ENCODE measurements around the gene RNF113B.

RNF113B gene

DNA sequence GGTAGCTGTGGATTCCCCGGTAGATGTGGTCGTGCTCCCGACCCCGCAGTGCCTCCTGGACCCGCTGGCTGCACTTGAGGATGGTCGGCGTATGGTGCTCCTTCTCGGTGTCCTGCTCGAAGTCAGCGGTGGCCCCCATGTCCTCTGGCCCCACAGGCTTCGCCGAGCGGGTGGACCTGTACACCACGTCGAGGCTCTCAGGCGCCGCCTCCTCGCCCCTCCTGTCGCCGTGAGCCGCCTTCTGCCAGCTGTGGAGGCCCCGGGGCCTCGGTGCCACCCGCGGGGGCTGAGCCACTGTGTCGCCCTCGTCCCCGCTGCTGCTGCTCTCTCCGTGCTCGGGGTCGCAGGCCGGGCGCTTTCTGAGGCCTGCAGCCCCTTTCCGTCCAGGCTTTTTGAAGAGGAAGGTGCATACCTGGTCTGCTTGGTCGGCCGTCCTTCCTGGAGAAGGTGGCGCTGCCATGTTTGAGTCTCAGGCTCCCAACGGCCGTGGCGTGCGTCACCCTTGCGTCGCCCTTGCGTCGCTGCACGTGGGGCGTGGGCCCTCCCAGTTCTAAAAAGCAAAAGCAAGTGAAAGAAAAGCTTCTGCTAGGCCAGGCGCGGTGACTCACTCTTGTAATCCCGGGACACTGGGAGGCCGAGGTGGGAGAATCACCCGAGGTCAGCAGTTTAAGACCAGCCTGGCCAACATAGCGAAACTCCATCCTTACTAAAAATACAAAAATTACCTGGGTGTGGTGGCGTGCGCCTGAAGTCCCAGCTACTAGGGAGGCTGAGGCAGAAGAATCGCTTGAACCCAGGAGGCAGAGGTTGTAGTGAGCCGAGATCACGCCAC lies at the start of gene RNF113B:
TSS of gene RNF113B (minus strand) at position 493 of the 832 bp plus-strand sequence. CDS start at position 460, 33 bp downstream.
- no peak for DNase-seq

DNA sequence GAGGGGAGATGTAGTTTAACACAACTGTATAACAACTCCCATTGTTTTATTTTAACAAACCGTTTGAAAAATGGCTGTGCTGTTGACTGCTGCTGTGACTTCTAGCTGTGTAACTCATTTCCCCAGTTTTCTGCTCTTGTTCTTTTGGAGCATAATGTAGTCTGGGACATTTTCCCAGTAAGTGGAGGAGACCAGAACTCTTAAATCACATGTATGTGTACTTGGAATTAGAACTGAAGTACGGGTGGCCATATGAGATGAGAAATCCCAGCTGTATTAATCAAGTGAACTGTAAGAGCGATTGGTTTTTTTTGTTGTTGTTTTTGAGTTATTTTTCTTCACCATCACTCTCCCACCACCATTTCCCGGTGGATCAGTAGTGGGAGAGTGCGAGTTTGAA lies 49.4 kb upstream of the RNF113B start:
- no peak for DNase-seq

DNA sequence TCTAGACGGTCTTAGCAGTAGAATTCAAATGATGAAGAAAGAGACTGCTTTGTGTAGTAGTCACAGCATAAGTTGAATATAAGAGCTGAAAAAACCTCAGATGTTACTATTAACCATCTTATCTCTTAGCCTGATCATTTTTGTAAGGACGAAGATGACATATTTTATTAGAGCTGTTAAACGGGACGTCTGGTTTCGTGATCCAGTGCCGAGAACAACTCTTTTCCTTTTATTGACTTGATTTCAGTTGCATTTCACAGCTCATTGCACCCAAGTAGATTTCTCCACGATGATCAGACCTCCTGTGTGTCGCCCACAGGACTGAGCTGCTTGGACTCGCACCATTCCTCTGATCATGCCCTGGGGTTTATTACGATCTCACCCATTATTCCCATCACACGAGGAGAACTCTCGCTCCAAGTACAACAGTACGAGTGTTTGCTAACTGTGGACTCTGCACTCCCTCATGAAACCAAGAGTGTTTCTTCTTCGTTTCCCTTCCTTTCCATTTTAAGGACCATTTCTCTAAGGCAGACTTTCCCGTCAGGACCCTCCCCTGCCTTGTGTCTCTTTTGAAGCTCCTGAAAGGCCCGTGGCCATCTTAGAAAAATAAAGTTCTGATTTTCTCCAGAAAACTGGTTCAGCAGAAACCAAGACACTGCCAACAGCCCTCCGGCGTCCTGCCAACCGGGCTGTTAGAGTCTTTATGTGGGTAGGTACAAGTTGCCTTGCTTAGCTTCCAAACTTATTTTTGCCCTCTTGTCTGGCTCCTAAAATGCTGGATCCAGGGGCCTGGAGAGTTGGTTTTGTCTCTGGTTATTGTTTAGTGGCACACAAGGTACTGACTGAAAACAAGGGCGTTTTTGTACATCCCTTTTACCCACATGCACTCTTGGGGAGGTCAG lies 48.2 kb upstream of the RNF113B start:
- no peak for DNase-seq

DNA sequence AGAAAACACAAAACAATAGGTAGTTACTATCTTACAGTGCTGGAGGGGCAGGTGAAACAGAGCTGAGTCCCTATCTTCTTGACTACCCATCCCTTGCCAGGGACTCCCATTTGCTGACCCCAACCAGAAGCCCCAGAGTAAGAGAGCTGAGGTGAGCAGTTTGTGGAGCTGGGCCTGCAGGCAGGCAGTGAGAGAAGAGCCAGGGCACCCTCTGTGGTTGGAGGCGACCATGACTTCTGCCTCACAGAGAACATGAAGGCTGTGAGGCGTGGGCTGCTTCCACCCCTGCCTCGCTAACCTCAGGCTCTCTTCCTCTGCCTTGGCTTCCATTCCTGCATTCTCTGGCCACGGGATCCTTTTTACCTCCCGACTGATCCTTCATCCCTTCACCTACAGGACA lies 47.5 kb upstream of the RNF113B start:
- no peak for DNase-seq

DNA sequence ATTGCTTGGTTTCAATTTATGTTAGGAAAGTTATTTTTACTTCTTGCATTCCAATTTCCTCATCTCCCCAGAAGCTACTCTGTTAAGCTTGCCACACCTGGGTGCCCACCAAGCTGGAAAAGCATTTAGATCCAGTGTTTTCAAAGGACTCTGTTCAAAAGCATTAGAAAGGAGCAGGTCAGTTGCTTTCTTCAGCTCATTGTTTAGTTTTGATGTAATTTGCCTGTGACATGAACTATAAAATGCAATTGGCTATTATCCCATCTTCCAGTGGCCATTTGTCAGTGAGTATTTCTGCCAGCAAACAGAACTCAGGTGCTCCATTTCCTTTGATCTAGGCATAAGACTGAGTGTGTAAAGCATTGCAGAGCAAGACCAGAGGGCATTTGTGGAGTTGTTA lies 46.7 kb upstream of the RNF113B start:
- DNase-seq = no peak

DNA sequence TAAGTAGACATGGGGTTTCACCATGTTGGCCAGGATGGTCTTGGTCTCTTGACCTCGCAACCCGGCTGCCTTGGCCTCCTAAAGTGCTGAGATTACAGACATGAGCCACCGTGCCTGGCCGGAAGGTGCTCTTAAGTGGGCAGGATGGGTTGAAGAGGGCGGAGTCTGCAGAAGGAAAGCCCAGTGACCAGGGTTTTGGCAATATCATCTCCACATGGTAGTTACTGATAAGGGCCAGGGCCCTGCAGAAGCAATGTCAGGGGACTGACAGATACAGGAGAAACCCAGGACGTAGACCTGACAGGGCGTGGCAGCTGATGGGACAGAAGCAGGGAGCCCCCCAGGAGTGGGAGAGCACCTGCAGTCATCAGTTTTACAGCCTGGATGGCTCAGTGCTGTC lies 45.7 kb upstream of the RNF113B start:
- no peak for DNase-seq

DNA sequence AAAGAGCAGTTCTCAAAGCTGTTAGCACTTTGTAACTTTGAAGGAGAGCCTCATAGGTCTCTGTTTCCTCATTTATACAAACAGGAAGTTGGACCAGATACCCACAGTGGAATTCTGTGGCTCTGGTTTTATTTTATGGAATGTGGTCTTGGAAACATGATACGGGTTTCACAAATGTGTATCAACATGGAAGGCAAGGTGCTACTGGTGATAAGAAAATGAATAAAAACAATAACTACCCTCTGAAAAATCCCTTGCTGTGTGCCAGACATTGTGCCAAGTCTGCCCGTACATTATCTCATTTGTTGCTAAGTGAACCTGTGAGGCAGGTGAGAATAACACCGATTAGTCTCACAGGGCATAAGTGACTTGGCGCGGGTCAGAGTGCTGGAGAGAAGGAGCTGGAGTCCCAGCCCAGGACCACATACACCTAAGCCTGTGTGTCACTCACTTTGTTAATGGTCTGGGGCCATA lies 45.0 kb upstream of the RNF113B start:
- DNase-seq = no peak

DNA sequence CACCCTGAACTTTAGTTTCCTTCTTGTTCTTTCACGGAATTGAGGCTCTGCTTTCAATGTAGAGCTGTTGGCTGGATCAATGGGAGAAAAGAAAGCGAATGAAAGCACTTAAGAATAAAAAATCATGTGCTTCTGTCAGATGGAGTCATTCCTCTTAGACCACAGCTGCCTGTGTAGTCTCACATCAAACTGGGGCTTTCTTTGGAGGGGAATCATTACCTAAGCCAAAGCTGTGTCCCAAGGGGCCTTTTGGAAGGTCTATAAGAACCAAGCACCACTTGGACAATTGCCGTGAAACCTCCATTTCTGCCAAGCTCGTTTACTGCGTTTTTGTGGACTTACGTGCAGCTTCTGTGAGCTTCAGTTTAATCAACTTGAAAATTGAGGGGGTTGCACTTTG lies 44.2 kb upstream of the RNF113B start:
- DNase-seq = no peak

DNA sequence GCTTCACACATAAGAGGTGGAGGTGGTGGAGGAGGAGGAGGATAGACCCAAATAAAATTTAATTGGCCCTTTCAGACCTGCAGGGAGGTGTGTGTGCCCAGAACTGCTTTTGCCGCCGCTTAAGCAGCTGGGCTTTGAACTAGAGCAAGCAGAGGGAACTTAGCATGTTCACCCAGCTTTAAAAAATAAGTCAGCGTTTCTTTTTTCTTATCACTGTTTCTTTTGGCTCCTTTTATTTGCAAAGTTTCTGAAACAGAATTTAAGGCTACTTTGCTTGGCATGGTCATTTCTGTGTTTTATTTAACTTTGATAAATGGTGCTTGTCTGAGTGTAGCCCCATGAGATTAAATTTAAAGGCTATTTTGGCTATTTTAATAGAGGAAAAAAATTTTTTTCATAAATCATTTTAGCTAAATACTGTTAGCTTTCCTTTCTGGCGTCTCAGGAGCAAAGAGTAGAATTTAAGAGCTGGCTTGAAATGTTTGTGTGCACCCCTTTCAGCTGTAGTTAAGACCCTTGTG lies 43.3 kb upstream of the RNF113B start:
- DNase-seq = no peak

DNA sequence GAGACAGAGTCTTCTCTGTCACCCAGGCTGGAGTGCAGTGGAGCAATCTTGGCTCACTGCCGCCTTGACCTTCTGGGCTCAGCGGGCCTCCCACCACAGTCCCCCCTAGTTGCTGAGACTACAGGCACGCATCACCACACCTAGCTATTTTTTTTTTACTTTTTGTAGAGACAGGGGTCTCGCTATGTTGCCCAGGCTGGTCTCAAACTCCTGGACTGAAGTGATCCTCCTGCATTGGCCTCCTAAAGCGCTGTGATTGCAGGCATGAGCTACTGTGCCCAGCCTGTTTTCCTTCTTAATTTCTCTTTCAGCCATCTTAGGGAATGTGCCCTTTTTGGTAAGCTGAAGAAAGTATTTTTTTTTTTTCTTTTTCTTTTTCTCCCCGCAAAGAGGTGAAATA lies 42.6 kb upstream of the RNF113B start:
- no peak for DNase-seq

DNA sequence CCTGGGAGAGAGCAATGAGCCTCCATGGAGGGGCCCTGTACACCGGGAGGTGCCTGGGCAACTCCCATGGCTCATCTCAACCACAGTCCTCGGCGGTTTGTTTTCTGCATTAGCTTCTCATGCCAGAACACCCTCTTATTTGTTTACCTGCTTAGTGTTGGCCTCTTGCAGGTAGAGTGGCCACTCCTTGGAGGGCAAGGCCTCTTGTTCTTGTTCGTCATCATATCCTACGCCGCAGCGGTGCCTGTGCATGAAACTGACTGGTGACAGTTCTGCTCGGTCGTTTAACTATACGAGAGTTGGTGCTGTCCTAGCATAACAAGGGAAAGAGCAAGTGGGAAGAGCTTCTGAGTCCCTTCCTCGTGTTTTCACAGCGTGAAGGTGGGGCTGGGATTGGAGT lies 40.5 kb upstream of the RNF113B start:
- DNase-seq = no peak

DNA sequence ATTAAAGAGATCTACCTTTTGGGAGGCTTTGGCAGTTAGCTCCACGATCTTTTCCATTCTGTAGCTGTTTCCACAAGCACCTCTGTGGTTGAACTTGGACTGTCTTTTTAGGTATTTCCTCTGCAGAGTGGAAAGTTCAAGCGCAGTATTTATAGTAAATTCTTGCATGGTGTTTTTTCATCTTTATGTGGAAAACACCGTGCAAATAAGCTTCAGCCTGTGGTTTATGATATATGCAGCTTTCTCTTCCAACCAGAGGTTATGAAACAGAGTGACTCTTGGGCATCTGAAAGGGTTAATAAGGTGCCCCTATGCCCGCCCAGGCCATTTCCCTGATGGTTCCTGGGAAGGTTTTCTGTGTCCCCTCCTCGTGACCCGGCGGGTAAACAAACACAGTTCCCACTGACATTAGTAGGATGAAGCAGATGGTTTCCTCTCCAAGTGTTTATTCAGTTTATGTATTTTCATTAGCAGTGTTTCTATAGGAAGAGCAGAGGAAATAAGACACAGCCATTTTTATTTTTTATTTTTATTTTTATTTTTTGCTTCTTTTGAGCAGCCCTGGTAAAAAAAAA lies 39.7 kb upstream of the RNF113B start:
- no peak for DNase-seq

DNA sequence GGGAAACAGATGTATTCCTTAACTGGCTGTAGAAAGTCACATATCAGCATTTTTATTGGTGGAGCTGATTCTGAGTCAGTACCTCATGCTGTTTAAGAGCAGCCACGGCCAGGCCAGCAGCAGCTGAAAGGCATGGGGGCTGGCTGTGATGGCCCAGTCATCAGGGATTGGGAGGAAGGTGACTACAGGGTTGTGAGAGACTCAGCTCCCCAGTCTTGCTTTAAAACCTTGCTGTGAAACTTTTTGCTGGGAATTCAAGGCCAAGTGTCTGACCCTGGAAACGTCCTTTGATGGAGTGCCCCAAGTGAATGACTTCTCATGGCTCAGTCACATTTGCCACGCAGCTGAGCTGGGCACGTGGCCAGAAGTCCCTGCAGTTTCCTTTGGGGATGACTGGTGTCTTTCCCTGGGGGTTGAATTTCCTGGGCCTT lies 39.1 kb upstream of the RNF113B start:
- no peak for DNase-seq

DNA sequence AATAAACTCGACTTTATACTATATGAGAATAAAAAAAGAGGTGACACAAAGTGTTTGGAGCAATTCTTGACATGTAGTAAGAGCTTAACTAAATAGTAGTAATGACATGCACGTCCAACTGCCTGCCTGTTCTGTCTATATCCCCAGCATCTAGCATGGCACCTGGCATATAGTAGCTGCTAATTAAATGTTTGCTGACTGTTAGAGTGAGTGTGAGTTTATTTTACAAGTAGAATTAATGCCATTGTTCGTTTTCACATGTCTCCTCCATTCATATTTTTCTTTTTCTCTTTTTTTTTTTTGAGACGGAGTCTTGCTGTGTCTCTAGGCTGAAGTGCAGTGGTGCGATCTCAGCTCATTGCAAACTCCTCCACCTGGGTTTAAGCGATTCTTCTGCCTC lies 38.4 kb upstream of the RNF113B start:
- no peak for DNase-seq

DNA sequence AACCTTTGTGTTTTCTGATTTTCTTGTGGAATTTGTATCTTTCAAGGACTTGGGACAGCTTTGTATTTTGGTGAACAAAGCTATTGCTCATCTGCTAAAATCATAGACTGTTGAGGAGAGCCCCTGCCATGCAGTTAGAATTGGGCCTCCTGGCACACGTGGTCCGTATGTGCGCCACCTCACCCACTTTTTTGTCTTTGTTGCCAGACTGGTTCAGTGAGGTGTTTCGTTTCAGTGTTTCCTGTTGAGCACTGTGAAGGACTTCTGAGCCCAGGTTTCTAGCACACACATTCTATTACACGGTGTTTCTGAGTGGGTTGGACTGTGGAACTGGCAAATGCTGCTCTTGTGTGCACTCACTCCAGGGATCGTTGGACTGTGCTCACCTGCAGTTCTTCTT lies 37.6 kb upstream of the RNF113B start:
- DNase-seq = no peak

DNA sequence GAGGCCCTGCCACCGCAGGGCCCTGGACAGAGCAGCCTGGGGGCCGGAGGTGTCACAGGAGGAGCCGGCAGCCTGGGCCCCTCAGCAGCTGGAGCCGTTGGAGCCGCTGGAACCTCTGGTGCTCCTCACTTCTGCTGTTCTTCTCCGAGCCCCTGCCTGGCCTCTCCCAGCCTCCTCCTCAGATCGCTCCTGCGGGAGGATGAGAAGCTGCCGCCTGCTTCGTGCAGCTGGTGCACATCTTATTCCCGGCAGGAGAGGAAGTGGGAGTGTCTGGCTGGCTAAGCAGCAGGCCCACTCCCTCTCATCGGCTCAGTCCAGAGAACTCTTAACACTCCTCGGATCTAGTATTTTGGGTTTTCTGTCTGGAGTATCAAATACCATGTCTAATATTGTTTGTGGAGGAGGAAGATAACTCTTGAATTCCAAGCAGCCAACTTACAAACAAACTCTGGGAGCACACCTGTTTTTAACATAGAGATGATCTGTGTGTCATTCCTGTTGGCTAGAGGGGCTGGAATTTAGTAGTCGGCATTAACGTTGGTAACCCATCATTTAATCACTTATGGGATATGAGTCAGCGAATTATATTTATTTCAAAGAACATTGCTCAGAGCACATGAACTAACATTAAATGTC lies 37.1 kb upstream of the RNF113B start:
- DNase-seq = no peak

DNA sequence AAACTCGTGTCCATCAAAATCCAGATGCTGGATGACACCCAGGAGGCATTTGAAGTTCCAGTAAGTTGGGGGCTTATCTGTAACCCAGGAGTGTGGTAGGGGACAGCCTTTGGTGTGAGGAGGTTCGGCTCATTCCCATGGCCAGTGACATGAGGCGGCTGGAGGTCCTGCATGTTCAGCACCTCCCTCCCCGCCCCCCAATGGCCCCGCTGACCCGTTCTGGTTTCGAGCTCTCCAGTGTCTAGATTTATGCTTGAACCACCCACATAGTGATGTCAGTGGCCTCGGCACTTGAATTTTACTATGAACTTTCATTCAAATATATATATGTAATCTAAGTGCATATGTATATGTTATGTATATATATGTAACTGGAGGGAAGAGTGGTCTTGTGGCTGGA lies 36.3 kb upstream of the RNF113B start:
- DNase-seq = no peak

DNA sequence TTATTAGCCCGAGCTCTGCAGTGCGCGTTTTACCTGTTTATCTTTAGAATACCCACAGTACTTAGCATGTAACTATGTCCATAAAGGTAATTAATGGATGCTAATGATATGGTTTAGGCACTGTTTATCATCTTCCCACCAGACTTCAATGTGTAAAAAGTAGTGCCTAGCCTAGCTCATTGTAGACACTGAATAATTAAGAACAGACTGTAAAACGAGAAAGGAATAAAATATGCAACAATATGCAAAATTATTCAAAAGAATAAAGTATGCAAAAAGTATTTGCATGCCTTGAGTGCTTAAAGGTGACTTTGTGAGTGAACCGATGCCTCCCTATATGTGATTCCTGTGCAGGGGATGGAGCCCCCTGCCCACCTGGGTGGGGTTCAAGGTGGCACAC lies 35.7 kb upstream of the RNF113B start:
- DNase-seq = no peak

DNA sequence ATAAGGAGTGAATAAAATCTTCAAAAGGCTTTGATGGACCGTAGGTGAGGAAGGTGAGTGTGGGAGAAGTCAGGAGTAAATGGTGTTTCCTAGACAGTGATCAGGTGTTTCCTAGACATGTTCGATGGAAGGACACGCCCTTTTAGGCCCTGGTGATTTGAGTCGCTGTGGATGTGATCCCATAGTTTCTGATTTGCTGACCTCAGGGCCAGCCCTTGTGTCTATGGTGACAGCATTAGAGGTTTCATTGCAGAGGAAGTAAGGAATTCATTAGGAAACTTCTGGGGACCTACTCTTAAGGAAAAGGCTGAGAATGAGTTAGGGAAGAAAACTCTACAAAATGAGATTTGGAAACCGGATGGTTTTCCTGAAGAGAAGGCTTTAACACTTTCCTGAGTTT lies 31.5 kb upstream of the RNF113B start:
- DNase-seq = no peak

DNA sequence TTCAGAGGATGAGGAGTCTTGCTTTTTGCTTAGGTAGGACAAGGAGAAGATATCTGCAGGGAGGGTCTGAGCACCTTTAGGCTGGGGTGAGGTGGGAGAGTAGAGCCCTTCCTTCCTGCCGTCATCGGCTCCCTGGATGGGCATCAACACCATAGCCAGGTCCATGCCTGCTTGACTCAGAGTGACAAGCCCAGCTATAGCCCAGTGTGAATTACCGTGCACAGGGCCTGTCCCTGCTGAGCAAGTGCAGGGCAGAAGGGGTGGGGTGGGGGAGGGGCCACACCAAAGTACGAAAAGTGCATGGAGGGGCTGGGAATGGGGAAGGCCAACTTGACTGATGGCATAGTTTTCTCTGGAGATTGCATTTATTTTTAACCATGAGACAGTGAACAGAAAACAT lies 30.3 kb upstream of the RNF113B start:
- DNase-seq = no peak

DNA sequence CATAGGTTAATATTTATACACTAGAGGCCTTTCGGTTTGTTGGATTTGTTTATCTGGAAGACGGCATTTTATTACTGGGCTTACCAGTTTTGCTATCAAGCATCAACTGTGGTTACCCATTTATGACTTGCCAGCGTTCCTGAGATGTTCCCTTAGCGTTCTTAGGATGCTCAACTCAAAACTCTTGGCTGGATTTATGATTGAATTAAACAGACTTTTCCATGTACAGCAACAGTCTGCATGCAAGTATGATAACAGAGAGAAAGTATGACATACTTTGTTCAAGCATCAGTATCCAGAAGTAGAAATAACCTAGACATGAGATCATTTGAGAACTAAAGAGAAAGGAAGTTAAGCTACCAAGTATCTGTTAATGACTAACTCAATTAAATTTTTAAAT lies 29.9 kb upstream of the RNF113B start:
- DNase-seq = no peak

DNA sequence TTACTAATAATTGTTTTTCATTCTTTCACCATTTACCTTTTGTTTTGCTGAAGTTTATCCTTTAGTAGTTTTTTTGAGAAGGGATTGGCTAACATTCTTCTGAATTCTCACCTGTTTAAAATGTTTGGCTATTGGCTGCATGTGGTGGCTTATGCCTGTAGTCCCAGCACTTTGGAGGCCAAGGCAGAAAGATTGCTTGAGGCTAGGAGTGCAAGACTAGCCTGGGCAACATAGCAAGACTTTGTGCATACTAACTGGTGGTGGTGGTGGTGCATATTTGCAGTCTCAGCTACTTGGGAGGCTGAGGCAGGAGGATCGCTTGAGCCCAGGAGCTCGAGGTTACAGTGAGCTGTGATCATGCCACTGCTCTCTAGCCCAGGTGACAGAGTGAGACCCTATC lies 27.5 kb upstream of the RNF113B start:
- DNase-seq = no peak

Data from NCI-H1105 (cell line).